ENCODE measurements around the gene LGR5.

LGR5 gene

DNA sequence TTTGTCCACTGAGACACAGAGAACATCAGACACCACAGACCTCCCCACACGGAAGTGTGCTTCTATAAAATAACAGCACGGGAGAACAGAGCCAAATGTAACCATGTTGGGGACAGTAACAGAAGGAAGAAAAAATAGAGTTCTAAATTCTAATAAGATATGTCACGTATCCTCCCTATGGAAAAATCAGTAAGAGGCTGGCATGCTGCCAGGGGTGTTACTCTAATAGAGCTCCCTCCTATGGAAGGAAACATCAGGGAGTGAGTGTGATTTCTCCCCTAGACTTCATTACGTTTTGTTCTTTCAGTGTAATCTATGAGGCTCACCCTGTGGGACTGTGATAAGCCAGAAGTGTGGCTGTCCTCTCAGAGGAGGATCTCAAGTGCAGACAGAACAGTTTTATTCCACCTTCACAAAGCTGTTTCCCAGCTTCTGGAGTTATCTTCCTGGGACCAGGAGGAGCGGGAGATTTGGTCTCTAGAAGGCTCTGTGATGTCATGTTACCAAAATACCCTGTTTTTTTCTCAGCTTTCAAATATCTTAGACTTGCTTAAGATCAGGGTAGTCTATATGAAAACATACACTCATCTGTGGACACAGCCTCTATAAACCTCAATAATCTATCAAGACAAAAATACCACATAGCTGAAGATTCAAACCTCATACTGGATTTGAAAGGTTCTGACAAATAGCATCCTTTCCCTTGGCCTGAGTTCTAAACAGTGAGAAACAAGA lies 154.8 kb downstream of the LGR5 start:
- no peaks in the 10 kb centered on the region for H3K4me1 ChIP-seq (ENCODE audit: control insufficient read depth, insufficient read depth, low read length, poor library complexity, severe bottlenecking)
- H3K4me3 ChIP-seq (ENCODE audit: extremely low read depth, insufficient read depth, low read length, poor library complexity, severe bottlenecking) = no peak overlapping the region
- H3K36me3 ChIP-seq (ENCODE audit: control insufficient read depth, insufficient read depth, low read length) = no peaks in the 10 kb centered on the region
- H3K27ac ChIP-seq (ENCODE audit: low read depth, low read length, severe bottlenecking) = no peak overlapping the region
- 84 to 100% methylated on average over 2 of the region's 5 CpGs for whole genome bisulfite sequencing, 2 experiments (ENCODE audit: insufficient coverage in 2 of 2)
- H3K9me3 ChIP-seq (ENCODE audit: control insufficient read depth, low read length) = no peaks in the 10 kb centered on the region

DNA sequence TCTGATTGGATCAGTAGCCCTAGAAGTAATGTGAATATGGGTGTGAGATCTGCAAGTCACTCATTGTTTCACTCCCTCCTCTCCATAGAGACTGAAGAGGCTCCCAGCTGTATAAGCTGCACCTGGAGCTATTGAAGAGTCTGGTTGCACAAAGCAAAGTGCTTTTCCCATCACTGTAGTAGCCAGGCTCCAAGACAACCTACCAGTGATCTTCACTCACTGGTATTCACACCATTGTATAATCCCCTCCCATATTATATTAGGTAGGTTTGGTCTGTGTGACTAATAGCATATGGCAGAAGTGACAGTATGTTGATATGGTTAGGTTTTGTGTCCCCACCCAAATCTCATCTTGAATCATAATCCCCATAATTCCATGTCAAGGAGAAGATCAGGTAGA lies 159.6 kb downstream of the LGR5 start:
- Histone ChIP-seq H3K4me3 (ENCODE audit: extremely low read depth, insufficient read depth, low read length, poor library complexity, severe bottlenecking) (no peak overlapping the region), H3K4me1 (ENCODE audit: control insufficient read depth, insufficient read depth, low read length, poor library complexity, severe bottlenecking) (no peaks in the 10 kb centered on the region), H3K27ac (ENCODE audit: low read depth, low read length, severe bottlenecking) (no peak overlapping the region), H3K9me3 (ENCODE audit: control insufficient read depth, low read length) (no peaks in the 10 kb centered on the region), H3K36me3 (ENCODE audit: control insufficient read depth, insufficient read depth, low read length) (no peaks in the 10 kb centered on the region)

DNA sequence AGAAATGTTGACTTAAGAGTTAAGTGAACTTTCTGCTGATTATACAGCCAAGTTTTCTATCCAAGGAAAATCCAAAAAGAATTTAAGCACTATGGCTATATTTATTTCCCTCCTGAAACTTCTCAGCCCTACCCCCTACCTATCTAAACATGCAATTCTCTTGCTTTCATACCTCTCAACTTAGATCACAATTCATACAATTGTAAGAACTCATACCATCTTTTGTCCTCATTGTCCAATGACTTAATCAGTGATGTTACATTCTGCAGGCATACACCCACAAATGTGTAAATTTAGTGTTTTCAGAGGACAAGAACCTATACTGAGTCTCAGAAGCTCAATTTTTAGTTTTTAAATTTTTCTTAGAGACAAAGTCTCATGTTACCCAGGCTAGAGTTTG lies 161.9 kb downstream of the LGR5 start:
- no peak overlapping the region for H3K27ac ChIP-seq (ENCODE audit: low read depth, low read length, severe bottlenecking)

DNA sequence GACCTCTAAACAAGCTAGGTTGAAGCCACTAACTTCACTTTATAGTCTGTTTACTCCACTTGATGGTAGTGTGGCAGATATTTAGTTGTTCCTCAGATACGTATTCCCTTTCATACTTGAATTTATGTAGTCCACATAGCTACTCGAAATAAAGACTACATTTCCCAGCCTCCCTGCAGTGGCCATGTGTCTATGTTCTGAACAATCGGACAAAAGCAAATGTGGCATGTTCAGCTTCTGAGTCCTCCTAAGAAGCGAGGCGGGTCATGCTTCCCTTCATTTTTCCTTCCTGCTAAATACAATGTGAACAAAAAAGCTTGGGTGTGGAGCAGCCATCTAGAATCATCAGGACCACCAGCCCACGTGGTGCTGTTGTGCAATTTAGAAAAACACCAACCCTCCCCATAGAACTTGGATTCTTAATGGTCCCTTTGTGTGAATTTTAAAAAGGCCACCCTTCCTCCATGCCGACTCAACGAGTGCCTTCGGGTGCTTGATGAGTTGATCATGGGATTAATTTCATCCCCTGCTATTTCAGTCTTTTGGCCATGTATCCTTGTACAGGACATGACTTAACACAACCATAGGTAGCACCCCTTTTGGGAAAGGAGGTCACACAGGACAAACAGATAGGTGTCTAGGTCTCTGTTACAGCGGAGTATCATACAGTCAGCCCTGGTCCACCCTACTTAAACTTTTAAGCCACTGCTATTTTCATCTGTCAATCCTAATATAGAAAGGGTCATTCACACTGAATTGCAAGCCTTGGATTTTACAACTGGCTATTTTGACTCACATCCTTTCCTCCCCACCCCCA lies 163.4 kb downstream of the LGR5 start:
- peak overlapping the region; percentile 24 for H3K27ac ChIP-seq (ENCODE audit: low read depth, low read length, severe bottlenecking)
- no peaks in the 10 kb centered on the region for H3K9me3 ChIP-seq (ENCODE audit: control insufficient read depth, low read length)
- no peaks in the 10 kb centered on the region for H3K4me1 ChIP-seq (ENCODE audit: control insufficient read depth, insufficient read depth, low read length, poor library complexity, severe bottlenecking)
- H3K4me3 ChIP-seq (ENCODE audit: extremely low read depth, insufficient read depth, low read length, poor library complexity, severe bottlenecking) = no peak overlapping the region
- 95 to 98% methylated on average over 4 to 8 of the region's 10 CpGs for WGBS, 2 experiments (ENCODE audit: insufficient coverage in 2 of 2)
- H3K36me3 ChIP-seq (ENCODE audit: control insufficient read depth, insufficient read depth, low read length) = peaks cover 31% of the 10 kb centered on the region

More for the DNA sequence above, 161.9 kb downstream of the LGR5 start:
- H3K4me1 ChIP-seq (ENCODE audit: control insufficient read depth, insufficient read depth, low read length, poor library complexity, severe bottlenecking) = no peaks in the 10 kb centered on the region
- peaks cover 16% of the 10 kb centered on the region for H3K36me3 ChIP-seq (ENCODE audit: control insufficient read depth, insufficient read depth, low read length)
- H3K4me3 ChIP-seq (ENCODE audit: extremely low read depth, insufficient read depth, low read length, poor library complexity, severe bottlenecking) = no peak overlapping the region
- no peaks in the 10 kb centered on the region for H3K9me3 ChIP-seq (ENCODE audit: control insufficient read depth, low read length)

DNA sequence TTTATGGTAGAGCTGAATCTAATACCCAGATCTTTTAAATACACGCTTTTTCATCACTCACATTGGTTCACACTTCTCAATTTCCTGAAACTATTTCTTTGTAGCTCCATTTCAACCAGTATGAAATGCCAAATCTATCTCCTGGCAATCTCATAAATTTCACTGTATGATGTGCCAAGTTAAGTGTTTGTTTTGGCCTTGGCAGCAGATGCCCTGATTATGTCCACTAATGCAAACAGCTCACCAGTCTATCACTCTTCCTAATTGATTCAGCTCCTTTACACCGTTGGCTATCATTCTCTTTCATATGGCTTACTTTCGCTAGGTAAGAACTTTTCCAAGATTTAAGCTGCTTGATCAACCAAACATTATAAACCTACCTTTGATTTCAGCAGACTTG lies 165.4 kb downstream of the LGR5 start:
- Histone ChIP-seq H3K4me3 (ENCODE audit: extremely low read depth, insufficient read depth, low read length, poor library complexity, severe bottlenecking) (no peak overlapping the region), H3K4me1 (ENCODE audit: control insufficient read depth, insufficient read depth, low read length, poor library complexity, severe bottlenecking) (no peaks in the 10 kb centered on the region), H3K9me3 (ENCODE audit: control insufficient read depth, low read length) (no peaks in the 10 kb centered on the region), H3K27ac (ENCODE audit: low read depth, low read length, severe bottlenecking) (no peak overlapping the region), H3K36me3 (ENCODE audit: control insufficient read depth, insufficient read depth, low read length) (peaks cover 50% of the 10 kb centered on the region)
- 90 to 100% methylated on average over 2 of the region's 3 CpGs for WGBS, 2 experiments (ENCODE audit: insufficient coverage in 2 of 2)

DNA sequence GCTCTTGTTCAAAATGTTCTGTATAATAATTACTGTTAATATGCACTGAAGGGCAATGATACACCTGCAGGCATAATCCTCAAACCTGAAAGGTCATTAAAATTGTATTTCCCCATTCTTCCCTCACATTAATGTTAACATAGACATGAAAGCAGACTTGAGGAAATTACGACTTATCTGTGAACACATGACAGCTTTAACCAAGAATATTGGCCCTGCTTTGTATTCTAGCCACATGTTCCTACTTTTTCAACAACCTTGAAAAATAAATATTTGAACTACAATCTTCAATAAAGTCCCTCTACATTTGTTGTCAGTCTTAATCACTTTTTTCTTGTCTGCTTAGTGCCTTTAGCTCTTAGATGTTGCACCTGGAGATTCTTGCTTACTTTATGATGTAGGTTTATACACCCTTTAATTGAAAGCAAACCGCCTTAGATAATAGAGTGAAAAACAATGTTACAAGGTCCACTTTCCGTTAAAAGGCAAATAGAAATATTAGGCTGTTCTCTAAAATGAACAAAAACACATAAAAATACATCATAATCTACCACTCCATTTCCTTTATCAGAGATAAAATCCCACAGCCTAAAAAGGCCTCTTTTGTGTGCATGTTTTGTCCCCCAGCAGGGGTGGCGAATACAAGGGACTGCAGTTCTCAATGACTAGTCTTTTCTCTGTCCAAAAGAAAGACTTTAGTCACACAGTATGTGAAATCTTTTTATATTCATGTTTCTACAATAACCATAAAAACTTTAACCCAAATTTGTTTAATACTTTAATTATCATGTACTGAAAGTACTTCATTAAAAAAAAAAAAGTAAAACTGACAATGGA lies 168.1 kb downstream of the LGR5 start:
- WGBS, 2 experiments (ENCODE audit: insufficient coverage in 2 of 2) = 81 to 98% methylated on average over 2 to 3 of the region's 4 CpGs
- Histone ChIP-seq H3K9me3 (ENCODE audit: control insufficient read depth, low read length) (no peaks in the 10 kb centered on the region), H3K4me1 (ENCODE audit: control insufficient read depth, insufficient read depth, low read length, poor library complexity, severe bottlenecking) (no peaks in the 10 kb centered on the region), H3K36me3 (ENCODE audit: control insufficient read depth, insufficient read depth, low read length) (peaks cover 73% of the 10 kb centered on the region), H3K4me3 (ENCODE audit: extremely low read depth, insufficient read depth, low read length, poor library complexity, severe bottlenecking) (no peak overlapping the region), H3K27ac (ENCODE audit: low read depth, low read length, severe bottlenecking) (no peak overlapping the region)

DNA sequence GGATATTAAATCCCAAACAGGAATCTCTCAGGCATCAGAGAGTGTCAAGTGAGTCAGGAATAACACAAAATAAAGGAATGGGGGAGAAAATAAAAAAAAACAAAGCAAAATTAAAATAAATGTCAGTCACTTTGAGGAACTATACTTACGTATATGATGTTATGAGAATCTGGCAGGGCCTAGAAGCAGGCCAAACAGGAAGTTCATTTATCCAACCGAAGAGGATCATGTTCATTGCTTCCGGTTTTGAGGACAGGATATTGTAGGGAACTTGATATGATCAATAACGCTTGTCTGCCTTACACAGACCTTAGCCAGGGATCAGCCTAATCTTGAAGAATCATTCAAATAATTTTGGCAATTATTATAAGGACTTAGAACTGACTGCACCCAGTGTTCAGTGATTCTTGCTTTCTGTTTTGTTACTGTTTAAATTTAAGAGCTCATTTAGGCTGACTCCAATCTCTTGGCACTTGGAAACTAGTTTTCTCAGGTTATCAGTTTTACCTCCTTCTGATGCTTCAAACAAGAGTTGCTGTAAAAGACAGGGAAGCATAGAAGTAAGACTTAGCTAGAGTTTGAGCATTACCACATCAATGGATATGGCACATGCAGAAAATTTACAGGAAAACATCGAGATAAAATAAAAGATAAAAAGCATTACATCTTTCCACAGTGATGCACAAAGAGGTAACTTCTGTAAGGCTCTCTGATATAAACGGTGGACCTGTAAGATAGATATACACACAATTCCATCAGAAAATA lies 170.6 kb downstream of the LGR5 start:
- Histone ChIP-seq H3K4me3 (ENCODE audit: extremely low read depth, insufficient read depth, low read length, poor library complexity, severe bottlenecking) (no peak overlapping the region), H3K9me3 (ENCODE audit: control insufficient read depth, low read length) (no peaks in the 10 kb centered on the region), H3K36me3 (ENCODE audit: control insufficient read depth, insufficient read depth, low read length) (peaks cover 87% of the 10 kb centered on the region), H3K27ac (ENCODE audit: low read depth, low read length, severe bottlenecking) (peak overlapping the region; percentile 8), H3K4me1 (ENCODE audit: control insufficient read depth, insufficient read depth, low read length, poor library complexity, severe bottlenecking) (no peaks in the 10 kb centered on the region)
- WGBS, 2 experiments (ENCODE audit: insufficient coverage in 2 of 2) = 86 to 100% methylated on average over 2 to 4 of the region's 6 CpGs

DNA sequence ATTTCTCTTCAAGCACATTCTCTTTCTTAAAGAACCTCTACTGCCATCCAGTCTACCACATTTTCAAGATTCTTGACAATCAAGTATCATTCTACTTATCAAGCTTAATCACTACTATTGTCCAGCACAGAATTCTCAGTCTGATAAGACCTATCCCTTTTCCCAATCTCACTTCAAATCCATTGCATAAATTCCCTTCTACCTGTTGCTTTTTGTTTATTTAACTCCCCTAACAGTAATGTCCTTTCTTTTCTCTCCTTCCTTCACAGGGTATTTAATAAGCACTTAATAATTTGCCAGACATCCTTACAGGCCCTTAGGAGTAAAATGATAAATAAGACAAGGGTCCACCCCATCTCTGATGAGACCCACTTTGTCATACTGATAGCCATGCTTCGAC lies 182.3 kb downstream of the LGR5 start:
- WGBS, 2 experiments (ENCODE audit: insufficient coverage in 2 of 2) = 86 to 100% methylated on average over 1 of the region's 1 CpG

GRCh38 chr12:71625476-71625875 lies 185.9 kb downstream of the LGR5 start:
- Histone ChIP-seq H3K9me3 (ENCODE audit: control insufficient read depth, low read length) (no peaks in the 10 kb centered on the region), H3K36me3 (ENCODE audit: control insufficient read depth, insufficient read depth, low read length) (peaks cover 86% of the 10 kb centered on the region), H3K4me1 (ENCODE audit: control insufficient read depth, insufficient read depth, low read length, poor library complexity, severe bottlenecking) (no peaks in the 10 kb centered on the region), H3K4me3 (ENCODE audit: extremely low read depth, insufficient read depth, low read length, poor library complexity, severe bottlenecking) (no peak overlapping the region), H3K27ac (ENCODE audit: low read depth, low read length, severe bottlenecking) (no peak overlapping the region)
- 88% methylated on average over 2 of the region's 2 CpGs; no CpG with 5 or more reads in 1 of the 2 experiments for WGBS, 2 experiments (ENCODE audit: insufficient coverage in 2 of 2)

More for the DNA sequence above, 182.3 kb downstream of the LGR5 start:
- no peak overlapping the region for H3K4me3 ChIP-seq (ENCODE audit: extremely low read depth, insufficient read depth, low read length, poor library complexity, severe bottlenecking)
- H3K9me3 ChIP-seq (ENCODE audit: control insufficient read depth, low read length) = no peaks in the 10 kb centered on the region
- no peaks in the 10 kb centered on the region for H3K4me1 ChIP-seq (ENCODE audit: control insufficient read depth, insufficient read depth, low read length, poor library complexity, severe bottlenecking)
- H3K27ac ChIP-seq (ENCODE audit: low read depth, low read length, severe bottlenecking) = no peak overlapping the region
- H3K36me3 ChIP-seq (ENCODE audit: control insufficient read depth, insufficient read depth, low read length) = peaks cover 88% of the 10 kb centered on the region

GRCh38 chr12:71626098-71626497 lies 186.5 kb downstream of the LGR5 start:
- H3K4me1 ChIP-seq (ENCODE audit: control insufficient read depth, insufficient read depth, low read length, poor library complexity, severe bottlenecking) = no peaks in the 10 kb centered on the region
- H3K27ac ChIP-seq (ENCODE audit: low read depth, low read length, severe bottlenecking) = no peak overlapping the region
- peaks cover 84% of the 10 kb centered on the region for H3K36me3 ChIP-seq (ENCODE audit: control insufficient read depth, insufficient read depth, low read length)
- 88 to 94% methylated on average over 2 to 3 of the region's 5 CpGs for WGBS, 2 experiments (ENCODE audit: insufficient coverage in 2 of 2)
- no peaks in the 10 kb centered on the region for H3K9me3 ChIP-seq (ENCODE audit: control insufficient read depth, low read length)
- no peak overlapping the region for H3K4me3 ChIP-seq (ENCODE audit: extremely low read depth, insufficient read depth, low read length, poor library complexity, severe bottlenecking)

All from mesodermal cell (in vitro differentiated cells).